GM21786 (cell line): ENCODE measurements around the gene ASAH2.
A peak's percentile ranks its signal among the peaks of the same experiment; 100 is the strongest.

Experiments
- ATAC-seq: cut with Tn5 transposase; IDR thresholded peaks from one replicate; pipeline ENCODE4 v1.9.1; 2021; ENCODE audit not compliant: unreplicated experiment

ASAH2 gene

DNA sequence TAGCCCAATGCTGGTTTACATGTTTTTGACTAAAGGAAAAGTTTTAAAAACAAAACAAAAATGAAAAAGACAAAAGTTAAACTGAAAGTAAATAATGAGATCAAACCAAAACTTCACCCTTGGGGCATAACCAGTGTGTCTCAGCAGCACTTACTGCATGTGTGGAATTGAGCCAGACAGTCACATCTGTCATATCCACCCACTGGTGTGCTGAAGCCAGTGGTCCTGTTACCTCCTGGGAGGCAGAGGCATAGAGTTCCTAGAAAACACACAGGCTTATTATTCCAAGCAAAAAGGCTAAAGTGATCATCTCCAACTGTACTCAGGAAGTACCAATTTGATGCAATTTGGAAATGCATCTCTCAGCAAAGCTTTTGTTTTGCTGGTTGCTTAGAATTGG is 40.4 kb downstream of the ASAH2 start:
- ATAC-seq: peak; percentile 55
